CD4-positive, alpha-beta T cell treated with Interleukin-10 for 1 hour (primary cell): ENCODE results near the gene SLC22A17.
"Not testable (repeated sequence)": the region's sequence is repeated elsewhere in the genome, so short reads cannot be mapped to it uniquely, and the experiment has no call there.

Source experiments
- DNase-seq: peaks from one replicate; pipeline ENCODE4 v3.0.0-alpha.2; 2020

The SLC22A17 gene

DNA sequence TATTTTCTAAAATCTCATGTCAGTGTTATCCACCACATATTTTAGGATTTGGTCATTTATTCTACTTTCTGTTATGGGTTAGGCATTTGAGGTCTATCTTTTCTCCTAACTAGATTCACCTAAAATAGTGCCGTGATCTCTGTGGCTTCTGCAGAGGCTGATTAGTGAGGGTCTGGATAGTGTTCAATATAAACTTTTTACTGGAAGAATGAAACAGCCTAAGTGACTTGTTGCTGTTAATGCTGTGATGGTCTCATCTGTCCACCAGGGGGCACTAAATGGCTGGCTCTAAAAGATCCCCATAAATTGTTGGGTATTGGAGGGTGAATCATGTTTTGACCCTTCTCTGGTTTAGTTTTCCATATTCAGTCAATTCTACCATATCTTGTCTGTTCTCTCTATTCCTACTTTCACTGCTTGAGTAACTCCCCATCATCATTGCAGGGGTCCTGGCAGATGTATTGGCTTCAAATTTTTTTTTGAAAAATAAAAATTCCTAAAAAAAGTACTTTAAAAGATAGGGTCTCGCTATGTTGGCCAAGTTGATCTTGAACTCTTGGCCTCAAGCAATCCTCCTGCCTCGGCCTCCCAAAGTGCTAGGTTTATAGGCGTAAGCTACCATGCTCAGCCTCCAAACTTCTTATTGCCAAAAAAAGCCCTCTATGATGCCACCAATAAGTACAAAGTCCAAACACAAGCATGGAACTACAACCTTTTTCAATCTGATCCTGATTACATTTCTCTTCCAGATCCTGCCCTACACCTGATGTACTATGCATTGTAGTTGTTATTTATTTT, 24.5 kb downstream of the SLC22A17 start:
- DNase-seq = peak; percentile 77

- no peak for DNase-seq
These were observed 26.0 kb downstream of the SLC22A17 start for GRCh38 chr14:23326491-23327332.

DNA sequence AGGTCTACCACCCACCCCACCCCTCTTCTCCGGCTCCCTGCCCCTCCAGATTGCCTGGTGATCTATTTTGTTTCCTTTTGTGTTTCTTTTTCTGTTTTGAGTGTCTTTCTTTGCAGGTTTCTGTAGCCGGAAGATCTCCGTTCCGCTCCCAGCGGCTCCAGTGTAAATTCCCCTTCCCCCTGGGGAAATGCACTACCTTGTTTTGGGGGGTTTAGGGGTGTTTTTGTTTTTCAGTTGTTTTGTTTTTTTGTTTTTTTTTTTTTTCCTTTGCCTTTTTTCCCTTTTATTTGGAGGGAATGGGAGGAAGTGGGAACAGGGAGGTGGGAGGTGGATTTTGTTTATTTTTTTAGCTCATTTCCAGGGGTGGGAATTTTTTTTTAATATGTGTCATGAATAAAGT, 26.9 kb downstream of the SLC22A17 start:
- DNase-seq = not testable (repeated sequence)

- DNase-seq = no peak
These were observed 27.7 kb downstream of the SLC22A17 start for GRCh38 chr14:23324993-23325392.

GRCh38 chr14:23324455-23324846, 28.2 kb downstream of the SLC22A17 start:
- DNase-seq = no peak

GRCh38 chr14:23323838-23324454, 28.7 kb downstream of the SLC22A17 start:
- DNase-seq = no peak

DNA sequence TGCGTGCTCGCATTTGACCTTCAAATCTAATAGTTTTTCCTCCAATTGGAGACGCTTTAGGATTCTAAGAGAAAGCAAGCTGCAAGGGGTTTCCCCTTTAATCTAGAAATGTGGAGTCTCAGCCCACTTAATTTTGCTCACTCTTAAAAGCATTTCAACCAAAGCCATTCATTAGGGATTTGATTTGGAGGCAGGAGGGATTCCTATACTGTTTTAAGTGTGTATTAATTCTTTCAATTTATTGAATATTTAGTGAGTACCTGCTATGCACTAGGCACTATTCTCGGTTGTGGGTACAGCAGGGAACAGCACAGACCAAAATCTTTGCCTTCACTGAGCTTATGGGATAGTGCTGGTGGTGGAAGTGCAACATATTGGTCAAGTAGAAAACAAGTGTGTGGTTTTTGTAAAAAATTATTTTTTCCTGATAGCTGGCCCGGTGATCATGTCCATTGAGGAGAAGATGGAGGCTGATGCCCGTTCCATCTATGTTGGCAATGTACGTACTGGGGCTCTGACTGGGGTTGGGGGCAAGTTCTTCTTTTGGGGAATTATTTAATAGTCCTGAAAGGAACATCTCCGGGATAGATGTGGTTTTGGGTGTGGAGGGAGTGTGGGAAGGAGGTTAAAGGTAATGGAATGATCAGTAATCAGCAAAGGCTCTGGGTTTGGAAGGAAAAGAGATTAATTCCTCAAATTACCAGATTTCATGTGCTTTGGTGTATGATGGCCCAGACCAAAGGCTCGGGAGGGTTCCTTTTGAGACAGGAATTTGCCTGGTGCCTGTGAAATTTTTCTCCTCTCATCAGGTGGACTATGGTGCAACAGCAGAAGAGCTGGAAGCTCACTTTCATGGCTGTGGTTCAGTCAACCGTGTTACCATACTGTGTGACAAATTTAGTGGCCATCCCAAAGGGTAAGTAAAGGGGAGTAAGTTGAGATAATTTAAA, 29.8 kb downstream of the SLC22A17 start:
- DNase-seq = no peak

- peak; percentile 49 for DNase-seq
These were observed 30.8 kb downstream of the SLC22A17 start for GRCh38 chr14:23321572-23322547.

DNA sequence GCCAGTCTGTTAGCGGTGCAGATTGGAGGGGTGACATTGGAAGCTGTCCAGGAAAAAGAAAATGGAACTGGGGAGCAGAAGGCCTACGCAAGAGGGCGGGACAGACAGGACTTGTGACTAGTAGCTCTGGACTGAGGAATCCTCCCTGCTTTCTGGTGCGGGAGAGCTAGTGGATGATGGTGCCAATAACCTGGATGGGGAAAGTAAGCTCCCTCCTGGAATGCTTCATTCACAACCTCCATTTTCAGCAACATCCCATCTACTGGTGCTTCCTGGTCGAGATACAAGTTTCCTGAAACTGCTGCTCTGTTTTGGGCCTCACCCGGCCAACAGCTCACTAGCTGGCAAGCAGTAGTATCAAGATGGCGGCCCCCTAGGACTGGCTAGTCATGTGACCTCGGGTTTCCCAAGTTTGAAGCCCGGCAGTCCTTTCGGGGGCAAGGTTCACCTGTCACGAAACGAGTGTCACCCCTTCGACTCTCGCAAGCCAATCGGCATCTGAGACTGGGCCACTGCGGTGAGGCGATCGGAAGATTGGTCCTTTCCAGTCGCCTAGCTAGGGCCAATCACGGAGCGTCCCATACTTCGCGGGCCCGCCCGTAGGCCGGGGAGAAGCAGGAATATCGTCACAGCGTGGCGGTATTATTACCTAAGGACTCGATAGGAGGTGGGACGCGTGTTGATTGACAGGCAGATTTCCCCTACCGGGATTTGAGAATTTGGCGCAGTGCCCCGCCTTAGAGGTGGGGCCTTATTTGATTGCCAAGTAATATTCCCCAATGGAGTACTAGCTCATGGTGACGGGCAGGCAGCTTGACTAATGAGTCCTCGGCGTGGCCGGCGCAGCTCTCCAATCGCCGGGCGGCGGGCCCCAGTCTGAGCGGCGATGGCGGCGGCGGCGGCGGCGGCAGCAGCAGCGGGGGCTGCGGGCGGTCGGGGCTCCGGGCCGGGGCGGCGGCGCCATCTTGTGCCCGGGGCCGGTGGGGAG, 31.8 kb downstream of the SLC22A17 start, which contains the start of gene PABPN1:
Gene PABPN1 (plus strand): TSS at position 874 of the 988 bp plus-strand sequence. CDS start 13 bp downstream, at position 887.
- peak; percentile 99 for DNase-seq

DNA sequence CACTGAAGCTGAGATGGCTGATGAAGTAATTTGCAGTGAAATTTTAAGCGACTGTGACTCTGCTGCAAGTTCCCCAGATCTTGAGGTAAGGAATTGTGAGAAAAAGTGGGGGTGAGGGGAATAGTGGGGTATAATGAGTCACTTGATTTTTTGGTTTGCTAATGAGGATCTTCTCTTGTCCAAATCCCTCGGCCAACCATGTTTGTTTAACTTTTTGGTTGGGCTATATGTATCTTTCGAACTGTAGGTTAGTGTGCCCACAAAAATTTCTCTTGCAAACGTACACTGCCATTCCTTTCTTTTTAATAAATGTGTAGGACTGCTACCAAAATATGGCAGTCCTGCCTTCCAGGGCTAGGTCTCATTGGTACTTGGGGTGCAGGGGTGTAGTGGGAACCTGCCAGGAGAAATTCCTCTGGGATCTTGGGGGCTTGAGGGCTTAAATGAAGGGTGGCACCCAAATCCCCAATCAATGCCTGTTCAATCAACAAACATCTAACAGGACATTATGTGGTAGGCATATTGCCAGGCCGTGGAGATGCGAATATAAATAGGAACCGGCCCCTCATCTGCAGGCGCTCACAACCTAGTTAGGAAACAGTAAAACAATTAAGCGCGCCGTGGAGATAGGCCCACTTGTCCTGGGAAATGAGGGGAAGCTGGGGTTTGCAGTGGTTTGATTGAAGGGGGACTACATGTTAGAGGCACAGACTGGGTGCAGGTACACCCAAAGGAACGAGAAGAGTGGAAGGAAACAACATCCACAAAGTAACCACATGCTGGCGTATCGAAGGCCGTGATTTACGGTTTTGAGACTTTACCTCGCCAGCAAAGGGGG, 32.7 kb downstream of the SLC22A17 start:
- no peak for DNase-seq

DNA sequence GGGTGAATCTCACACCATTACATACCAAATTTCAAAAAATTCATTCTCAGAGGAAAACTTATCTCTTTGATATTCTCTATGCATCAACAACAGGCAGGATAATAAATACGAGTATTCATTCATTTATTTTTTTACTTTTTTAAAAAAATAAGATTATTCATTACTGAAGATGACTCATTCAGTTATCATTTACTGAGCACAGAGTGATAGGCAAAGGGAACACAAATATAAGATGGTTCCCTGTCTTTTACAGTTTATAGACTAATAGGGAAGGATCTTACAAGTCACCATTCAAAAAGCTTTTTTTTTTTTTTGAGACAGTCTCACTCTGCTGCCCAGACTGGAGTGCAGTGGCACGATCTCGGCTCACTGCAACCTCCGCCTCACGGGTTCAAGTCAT, 36.4 kb downstream of the SLC22A17 start:
- no peak for DNase-seq

DNA sequence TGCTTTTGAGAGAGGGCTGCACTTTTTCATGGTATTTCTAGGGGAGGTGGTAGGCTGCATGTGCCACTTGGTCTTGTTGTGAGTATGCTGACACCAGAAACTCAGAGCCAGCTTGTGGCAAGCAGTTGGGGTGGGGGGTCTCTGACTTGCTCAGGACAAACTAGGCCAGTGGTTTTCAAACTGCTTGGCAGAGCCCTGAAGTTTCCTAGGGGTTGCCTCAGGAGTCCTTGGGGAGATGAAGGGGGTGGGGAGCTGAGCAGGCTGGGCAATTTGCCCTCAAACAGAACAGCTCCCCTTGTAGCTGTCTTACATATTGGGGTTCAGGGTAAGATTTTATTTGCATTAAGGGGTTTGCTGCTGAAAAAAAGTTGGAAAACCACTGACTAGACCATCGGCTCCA, 42.1 kb downstream of the SLC22A17 start:
- DNase-seq = no peak

DNA sequence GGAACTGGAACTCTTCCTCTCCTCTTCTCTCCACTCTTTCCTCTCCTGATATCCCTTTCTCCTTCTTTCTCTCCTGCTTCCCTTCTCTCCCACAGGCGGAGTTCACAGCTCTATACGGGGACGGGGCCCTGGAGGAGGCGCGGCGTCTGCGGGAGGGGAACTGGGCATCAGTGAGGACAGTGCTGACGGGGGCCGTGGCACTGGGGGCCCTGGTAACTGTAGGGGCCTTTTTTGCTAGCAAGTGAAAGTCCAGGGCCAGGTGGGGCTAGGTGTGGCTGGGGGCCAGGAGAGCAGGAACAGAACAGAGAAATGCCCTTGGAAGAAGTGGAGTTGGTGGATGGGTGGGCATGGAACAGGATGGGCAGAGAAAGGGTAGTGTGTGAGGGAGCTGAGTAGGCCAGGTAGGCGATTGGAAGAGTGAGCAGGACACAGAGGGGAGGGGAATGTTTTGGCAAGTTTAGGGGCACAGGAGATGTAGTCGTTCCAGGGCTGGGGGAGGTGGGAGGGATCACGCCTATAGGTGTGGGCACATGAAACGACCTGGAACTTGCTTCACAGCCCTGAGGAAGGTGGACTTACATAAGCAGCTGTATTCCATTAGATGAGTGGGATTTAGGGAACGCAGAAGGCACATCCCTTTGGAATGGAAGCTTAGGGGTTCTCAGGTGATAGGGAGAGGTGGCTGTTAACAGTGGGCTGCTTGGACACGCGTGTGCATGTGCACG, 43.8 kb downstream of the SLC22A17 start:
- no peak for DNase-seq

DNA sequence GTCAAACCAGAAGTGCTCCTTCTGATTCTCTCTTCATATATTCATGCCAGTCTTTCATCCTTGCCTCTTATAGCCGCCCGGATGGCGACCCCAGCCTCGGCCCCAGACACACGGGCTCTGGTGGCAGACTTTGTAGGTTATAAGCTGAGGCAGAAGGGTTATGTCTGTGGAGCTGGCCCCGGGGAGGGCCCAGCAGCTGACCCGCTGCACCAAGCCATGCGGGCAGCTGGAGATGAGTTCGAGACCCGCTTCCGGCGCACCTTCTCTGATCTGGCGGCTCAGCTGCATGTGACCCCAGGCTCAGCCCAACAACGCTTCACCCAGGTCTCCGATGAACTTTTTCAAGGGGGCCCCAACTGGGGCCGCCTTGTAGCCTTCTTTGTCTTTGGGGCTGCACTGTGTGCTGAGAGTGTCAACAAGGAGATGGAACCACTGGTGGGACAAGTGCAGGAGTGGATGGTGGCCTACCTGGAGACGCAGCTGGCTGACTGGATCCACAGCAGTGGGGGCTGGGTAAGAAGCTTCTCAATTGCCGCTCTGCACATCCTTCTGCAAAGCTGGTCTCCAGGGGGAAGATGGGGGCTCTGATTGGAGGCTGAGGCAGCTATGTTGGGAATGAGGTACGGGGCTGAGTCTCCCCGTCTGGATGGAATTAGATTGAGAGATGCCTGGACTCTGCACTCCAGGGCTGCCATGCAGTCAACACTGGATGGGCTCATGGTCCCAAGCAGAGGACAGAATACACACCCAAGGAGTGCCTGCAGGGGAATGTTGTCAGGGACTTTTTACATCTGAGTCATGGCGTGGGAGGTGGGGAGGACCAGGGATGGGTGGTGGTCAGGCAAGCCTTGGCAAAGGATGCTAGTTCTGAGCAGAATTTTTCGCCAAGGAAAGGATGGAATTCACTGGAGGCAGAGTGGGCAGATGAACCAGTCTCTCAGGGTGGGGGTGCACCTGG, 44.7 kb downstream of the SLC22A17 start:
- no peak for DNase-seq

DNA sequence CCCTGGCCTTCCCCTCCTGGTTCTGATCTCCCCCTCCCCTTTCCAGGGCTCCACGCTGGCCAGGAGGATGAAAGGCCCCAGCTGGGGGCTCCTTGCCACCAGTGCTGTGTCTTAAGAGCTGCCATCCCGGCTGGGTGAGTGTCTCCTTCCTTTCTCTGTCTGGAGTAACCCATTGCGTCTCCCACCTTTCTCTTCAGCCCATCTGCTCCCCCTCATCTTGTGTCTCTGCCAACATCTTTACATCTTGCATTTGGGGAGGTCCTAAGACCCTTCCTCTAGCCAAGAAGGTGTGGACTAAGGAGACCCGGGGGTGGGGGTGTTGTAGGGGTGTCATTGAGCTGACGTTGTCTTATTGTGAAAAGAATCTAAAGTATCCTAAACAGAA, 45.5 kb downstream of the SLC22A17 start:
- DNase-seq = no peak

GRCh38 chr14:23306412-23307145, 46.1 kb downstream of the SLC22A17 start, which contains the start of gene BCL2L2:
TSS of gene BCL2L2 (plus strand) at chr14:23306833. CDS start at chr14:23307768, 935 bp downstream.
- DNase-seq = no peak
